Measurements from ENCODE around the gene CCDC167. TPM values are rescaled to one million over a fixed set of nuclear protein-coding genes. Genes with fewer than 3 reads are reported as not detected.

The CCDC167 gene
- polyA plus RNA-seq, 1 donor from 2014 or later = 207 TPM

DNA sequence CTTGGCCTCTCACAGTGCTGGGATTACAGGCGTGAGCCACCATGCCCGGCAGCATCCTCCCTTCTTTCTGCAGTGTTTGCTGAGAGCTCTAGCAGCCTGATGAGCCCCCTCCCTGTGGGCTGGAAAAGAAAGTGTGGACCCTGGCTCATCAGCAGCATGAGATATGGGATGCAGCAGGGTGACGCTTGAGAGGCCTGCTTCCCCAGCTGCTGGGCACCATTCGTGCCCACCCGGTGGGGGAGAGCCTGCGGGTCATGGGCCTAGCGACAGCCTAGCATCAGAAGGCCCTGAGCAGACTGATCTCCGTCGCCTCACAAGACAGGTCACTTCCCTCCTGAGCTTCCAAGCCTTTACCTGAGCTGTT is 16.0 kb upstream of the CCDC167 start:
- Histone ChIP-seq H3K27me3 (ENCODE audit: insufficient read depth, low read depth, low read length) (no peaks in the 10 kb centered on the region), H3K79me2 (replicated peaks; ENCODE audit: insufficient read depth, low read length) (no peaks in the 10 kb centered on the region), H3K27ac (ENCODE audit: low read length) (no peak overlapping the region), H3K4me3 (ENCODE audit: low read length) (no peak overlapping the region), H4K20me1 (ENCODE audit: insufficient read depth) (no peaks in the 10 kb centered on the region), H3K9me3 (ENCODE audit: low read length) (no peaks in the 10 kb centered on the region), H3K36me3 (ENCODE audit: insufficient read depth, low read length) (no peaks in the 10 kb centered on the region), H3K9me2 (ENCODE audit: insufficient read depth, low read length) (no peaks in the 10 kb centered on the region), H2AFZ (ENCODE audit: low read depth, low read length) (no peak overlapping the region), H3F3A (ENCODE audit: insufficient read depth, low read length, poor library complexity, severe bottlenecking) (no peaks in the 10 kb centered on the region), H3K9ac (ENCODE audit: low read length) (peak overlapping the region; percentile 14), H3K4me2 (ENCODE audit: low read length) (no peak overlapping the region)
- TF ChIP-seq, protein P1, sequence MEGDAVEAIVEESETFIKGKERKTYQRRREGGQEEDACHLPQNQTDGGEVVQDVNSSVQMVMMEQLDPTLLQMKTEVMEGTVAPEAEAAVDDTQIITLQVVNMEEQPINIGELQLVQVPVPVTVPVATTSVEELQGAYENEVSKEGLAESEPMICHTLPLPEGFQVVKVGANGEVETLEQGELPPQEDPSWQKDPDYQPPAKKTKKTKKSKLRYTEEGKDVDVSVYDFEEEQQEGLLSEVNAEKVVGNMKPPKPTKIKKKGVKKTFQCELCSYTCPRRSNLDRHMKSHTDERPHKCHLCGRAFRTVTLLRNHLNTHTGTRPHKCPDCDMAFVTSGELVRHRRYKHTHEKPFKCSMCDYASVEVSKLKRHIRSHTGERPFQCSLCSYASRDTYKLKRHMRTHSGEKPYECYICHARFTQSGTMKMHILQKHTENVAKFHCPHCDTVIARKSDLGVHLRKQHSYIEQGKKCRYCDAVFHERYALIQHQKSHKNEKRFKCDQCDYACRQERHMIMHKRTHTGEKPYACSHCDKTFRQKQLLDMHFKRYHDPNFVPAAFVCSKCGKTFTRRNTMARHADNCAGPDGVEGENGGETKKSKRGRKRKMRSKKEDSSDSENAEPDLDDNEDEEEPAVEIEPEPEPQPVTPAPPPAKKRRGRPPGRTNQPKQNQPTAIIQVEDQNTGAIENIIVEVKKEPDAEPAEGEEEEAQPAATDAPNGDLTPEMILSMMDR (IDR thresholded peaks at IDR 0.05; ENCODE audit: poor library complexity, severe bottlenecking) = no peak
- TF ChIP-seq RAD21 (conservative IDR thresholded peaks at IDR 0.05) (no peak), EP300 (conservative IDR thresholded peaks at IDR 0.05; ENCODE audit: poor library complexity, severe bottlenecking) (no peak), POLR2AphosphoS5 (IDR thresholded peaks at IDR 0.05) (no peak), TAF1 (IDR thresholded peaks at IDR 0.05; ENCODE audit: low read depth) (no peak), SMC3 (conservative IDR thresholded peaks at IDR 0.05; ENCODE audit: poor library complexity) (no peak), EZH2 (IDR thresholded peaks at IDR 0.05; ENCODE audit: borderline replicate concordance, insufficient read depth, low read length, poor library complexity, severe bottlenecking) (no peak), MXI1 (conservative IDR thresholded peaks at IDR 0.05; ENCODE audit: poor library complexity, severe bottlenecking) (no peak)
- TF ChIP-seq, protein P2, sequence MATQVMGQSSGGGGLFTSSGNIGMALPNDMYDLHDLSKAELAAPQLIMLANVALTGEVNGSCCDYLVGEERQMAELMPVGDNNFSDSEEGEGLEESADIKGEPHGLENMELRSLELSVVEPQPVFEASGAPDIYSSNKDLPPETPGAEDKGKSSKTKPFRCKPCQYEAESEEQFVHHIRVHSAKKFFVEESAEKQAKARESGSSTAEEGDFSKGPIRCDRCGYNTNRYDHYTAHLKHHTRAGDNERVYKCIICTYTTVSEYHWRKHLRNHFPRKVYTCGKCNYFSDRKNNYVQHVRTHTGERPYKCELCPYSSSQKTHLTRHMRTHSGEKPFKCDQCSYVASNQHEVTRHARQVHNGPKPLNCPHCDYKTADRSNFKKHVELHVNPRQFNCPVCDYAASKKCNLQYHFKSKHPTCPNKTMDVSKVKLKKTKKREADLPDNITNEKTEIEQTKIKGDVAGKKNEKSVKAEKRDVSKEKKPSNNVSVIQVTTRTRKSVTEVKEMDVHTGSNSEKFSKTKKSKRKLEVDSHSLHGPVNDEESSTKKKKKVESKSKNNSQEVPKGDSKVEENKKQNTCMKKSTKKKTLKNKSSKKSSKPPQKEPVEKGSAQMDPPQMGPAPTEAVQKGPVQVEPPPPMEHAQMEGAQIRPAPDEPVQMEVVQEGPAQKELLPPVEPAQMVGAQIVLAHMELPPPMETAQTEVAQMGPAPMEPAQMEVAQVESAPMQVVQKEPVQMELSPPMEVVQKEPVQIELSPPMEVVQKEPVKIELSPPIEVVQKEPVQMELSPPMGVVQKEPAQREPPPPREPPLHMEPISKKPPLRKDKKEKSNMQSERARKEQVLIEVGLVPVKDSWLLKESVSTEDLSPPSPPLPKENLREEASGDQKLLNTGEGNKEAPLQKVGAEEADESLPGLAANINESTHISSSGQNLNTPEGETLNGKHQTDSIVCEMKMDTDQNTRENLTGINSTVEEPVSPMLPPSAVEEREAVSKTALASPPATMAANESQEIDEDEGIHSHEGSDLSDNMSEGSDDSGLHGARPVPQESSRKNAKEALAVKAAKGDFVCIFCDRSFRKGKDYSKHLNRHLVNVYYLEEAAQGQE (IDR thresholded peaks at IDR 0.05; ENCODE audit: borderline replicate concordance) = no peak

DNA sequence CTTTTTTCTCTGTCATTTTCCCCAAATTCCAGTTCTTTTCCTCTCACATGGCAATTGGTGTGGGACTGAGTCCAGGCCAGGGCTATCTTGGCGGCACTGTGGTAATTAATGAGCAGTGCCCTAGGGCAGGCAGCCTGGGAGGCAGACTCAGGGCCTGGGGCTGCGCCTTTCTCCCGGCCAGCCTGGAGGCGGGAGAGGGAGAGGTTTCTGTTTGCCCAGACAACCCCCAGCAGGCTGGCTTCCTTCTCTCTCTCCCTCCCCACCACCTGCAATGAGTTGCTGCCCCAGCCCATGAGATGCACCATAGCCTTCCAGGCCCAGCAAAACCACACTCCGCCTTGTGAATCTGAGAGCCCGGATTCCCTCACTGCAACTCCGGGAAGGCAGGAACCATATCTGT is 15.1 kb upstream of the CCDC167 start:
- TF ChIP-seq TAF1 (IDR thresholded peaks at IDR 0.05; ENCODE audit: low read depth) = no peak
- no peak for TF ChIP-seq EZH2 (IDR thresholded peaks at IDR 0.05; ENCODE audit: borderline replicate concordance, insufficient read depth, low read length, poor library complexity, severe bottlenecking)
- H3K36me3 ChIP-seq (ENCODE audit: insufficient read depth, low read length) = no peaks in the 10 kb centered on the region
- no peak overlapping the region for H3K9ac ChIP-seq (ENCODE audit: low read length)
- H3K27me3 ChIP-seq (ENCODE audit: insufficient read depth, low read depth, low read length) = no peaks in the 10 kb centered on the region
- H3F3A ChIP-seq (ENCODE audit: insufficient read depth, low read length, poor library complexity, severe bottlenecking) = no peaks in the 10 kb centered on the region
- no peak overlapping the region for H2AFZ ChIP-seq (ENCODE audit: low read depth, low read length)
- H3K79me2 ChIP-seq (replicated peaks; ENCODE audit: insufficient read depth, low read length) = no peaks in the 10 kb centered on the region
- no peak overlapping the region for H3K4me3 ChIP-seq (ENCODE audit: low read length)
- H3K9me3 ChIP-seq (ENCODE audit: low read length) = no peaks in the 10 kb centered on the region
- H3K9me2 ChIP-seq (ENCODE audit: insufficient read depth, low read length) = no peaks in the 10 kb centered on the region
- H4K20me1 ChIP-seq (ENCODE audit: insufficient read depth) = no peaks in the 10 kb centered on the region
- no peak overlapping the region for H3K4me2 ChIP-seq (ENCODE audit: low read length)
- H3K27ac ChIP-seq (ENCODE audit: low read length) = no peak overlapping the region

DNA sequence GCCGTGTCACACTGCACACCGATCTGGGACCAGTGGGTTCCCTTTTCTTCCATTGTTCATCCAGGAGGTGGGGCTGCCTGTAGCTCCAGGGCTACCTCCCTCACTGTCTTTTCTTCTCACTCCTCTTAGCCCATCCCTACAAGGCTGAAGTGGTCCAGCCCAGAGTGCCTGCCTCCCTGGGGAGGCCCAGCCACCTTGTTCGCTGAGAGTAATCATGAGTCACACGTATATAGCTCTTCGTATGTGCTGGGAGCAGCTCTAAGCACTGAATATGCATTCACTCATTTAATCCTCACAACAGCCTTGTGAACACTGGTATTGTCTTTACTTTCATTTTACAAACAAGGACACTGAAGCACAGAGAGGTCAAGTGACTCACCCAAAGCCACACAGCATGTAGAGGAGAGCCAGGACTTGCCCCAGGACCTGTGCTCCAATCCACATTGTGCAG is 14.7 kb upstream of the CCDC167 start:
- Histone ChIP-seq H3K27me3 (ENCODE audit: insufficient read depth, low read depth, low read length) (no peaks in the 10 kb centered on the region), H3K9me3 (ENCODE audit: low read length) (no peaks in the 10 kb centered on the region), H3K4me2 (ENCODE audit: low read length) (no peak overlapping the region), H3K79me2 (replicated peaks; ENCODE audit: insufficient read depth, low read length) (no peaks in the 10 kb centered on the region), H3K4me3 (ENCODE audit: low read length) (no peak overlapping the region), H3K9ac (ENCODE audit: low read length) (no peak overlapping the region), H3K27ac (ENCODE audit: low read length) (no peak overlapping the region), H3K9me2 (ENCODE audit: insufficient read depth, low read length) (no peaks in the 10 kb centered on the region), H4K20me1 (ENCODE audit: insufficient read depth) (no peaks in the 10 kb centered on the region), H3F3A (ENCODE audit: insufficient read depth, low read length, poor library complexity, severe bottlenecking) (no peaks in the 10 kb centered on the region), H2AFZ (ENCODE audit: low read depth, low read length) (no peak overlapping the region), H3K36me3 (ENCODE audit: insufficient read depth, low read length) (no peaks in the 10 kb centered on the region)
- TF ChIP-seq POLR2AphosphoS5 (IDR thresholded peaks at IDR 0.05) (no peak), RAD21 (conservative IDR thresholded peaks at IDR 0.05) (no peak), TAF1 (IDR thresholded peaks at IDR 0.05; ENCODE audit: low read depth) (no peak), SMC3 (conservative IDR thresholded peaks at IDR 0.05; ENCODE audit: poor library complexity) (no peak), EP300 (conservative IDR thresholded peaks at IDR 0.05; ENCODE audit: poor library complexity, severe bottlenecking) (no peak), EZH2 (IDR thresholded peaks at IDR 0.05; ENCODE audit: borderline replicate concordance, insufficient read depth, low read length, poor library complexity, severe bottlenecking) (no peak), MXI1 (conservative IDR thresholded peaks at IDR 0.05; ENCODE audit: poor library complexity, severe bottlenecking) (no peak)
- TF ChIP-seq, protein P2 (IDR thresholded peaks at IDR 0.05; ENCODE audit: borderline replicate concordance) = no peak
- TF ChIP-seq, protein P1 (IDR thresholded peaks at IDR 0.05; ENCODE audit: poor library complexity, severe bottlenecking) = no peak

Data from neural cell (in vitro differentiated cells).